MCF 10A (cell line): Measurements from ENCODE around the gene ASAP2. TPM values are rescaled to one million over a fixed set of nuclear protein-coding genes. Genes with fewer than 3 reads are reported as not detected.

Source experiments
- BruUV-seq: library from RNA; stranded (reverse); fragments of 400-500 nt; replicated peaks from 2 replicates; lab custom pipeline; 2021; lab: Mats Ljungman, UMichigan
- CTCF ChIA-PET: fragments of 300-600 bp; sonication (Branson Sonifier 250); formaldehyde crosslinking; extraction: SDS; loops from one replicate; lab custom pipeline; 2021; ENCODE audit warnings: antibody characterized with exemption, inconsistent platforms; lab: Yijun Ruan, JAX
- POLR2A ChIA-PET: fragments of 300-600, 350-650 bp; sonication (Branson Sonifier 250); formaldehyde crosslinking; extraction: SDS; loops from one replicate; lab custom pipeline; 2020; ENCODE audit warnings: antibody characterized with exemption, inconsistent platforms; lab: Yijun Ruan, JAX
- DNase-seq: peaks from one replicate; pipeline ENCODE4 v3.0.0-alpha.2; 2018; ENCODE audit not compliant: unreplicated experiment
- H3K27ac Mint-ChIP-seq: one replicate; pipeline ENCODE4 v1.8.0; 2022; ENCODE audit warnings: mild to moderate bottlenecking, low read depth, mixed read lengths; ENCODE audit not compliant: unreplicated experiment
- H3K27me3 Mint-ChIP-seq: one replicate; pipeline ENCODE4 v1.8.0; 2022; ENCODE audit warnings: mixed read lengths; ENCODE audit not compliant: insufficient read depth, unreplicated experiment
- H3K36me3 Mint-ChIP-seq: one replicate; pipeline ENCODE4 v1.8.0; 2022; ENCODE audit warnings: mild to moderate bottlenecking, moderate library complexity, mixed read lengths; ENCODE audit not compliant: insufficient read depth, unreplicated experiment
- H3K4me1 Mint-ChIP-seq: one replicate; pipeline ENCODE4 v1.8.0; 2022; ENCODE audit warnings: mixed read lengths; ENCODE audit not compliant: insufficient read depth, unreplicated experiment
- H3K4me3 Mint-ChIP-seq: one replicate; pipeline ENCODE4 v1.8.0; 2022; ENCODE audit warnings: mild to moderate bottlenecking, moderate library complexity, mixed read lengths; ENCODE audit not compliant: unreplicated experiment
- H3K9me3 Mint-ChIP-seq: one replicate; pipeline ENCODE4 v1.8.0; 2022; ENCODE audit warnings: mixed read lengths; ENCODE audit not compliant: unreplicated experiment
- CTCF ChIP-seq: fragments of 200-600 bp; IDR thresholded peaks from one replicate; pipeline ENCODE4 v1.8.0; 2022; ENCODE audit warnings: antibody characterized with exemption, mild to moderate bottlenecking; ENCODE audit not compliant: unreplicated experiment
- intact Hi-C: fragments of 100-400 bp; cut with micrococcal nuclease; formaldehyde crosslinking; loops from 2 replicates; pipeline ENCODE4 v1.14.1; 2022
- total RNA-seq: library from RNA; stranded (reverse); gene quantifications from 2 replicates; pipeline ENCODE4 v1.2.3, GENCODE V29; 2022

The ASAP2 gene
- total RNA-seq, 1 experiment from 2014 or later = 80.8 TPM

- ChIA-PET CTCF (no interaction called here), POLR2A (no interaction called here)
- no peak for DNase-seq
- BruUV-seq = no TSS peak
- H3K27me3 Mint-ChIP-seq = no peaks in the 10 kb centered on the region
- no peaks in the 10 kb centered on the region for H3K4me1 Mint-ChIP-seq
- no peak overlapping the region for H3K27ac Mint-ChIP-seq
- H3K9me3 Mint-ChIP-seq = no peaks in the 10 kb centered on the region
- peaks cover 82% of the 10 kb centered on the region for H3K36me3 Mint-ChIP-seq
- intact Hi-C loops = no loop called here
- no peak for TF ChIP-seq CTCF
- H3K4me3 Mint-ChIP-seq = no peak overlapping the region
These were observed 234.9 kb downstream of the ASAP2 start for GRCh38 chr2:9441556-9441955.

GRCh38 chr2:9443526-9443925, 236.9 kb downstream of the ASAP2 start:
- BruUV-seq = no TSS peak

GRCh38 chr2:9445089-9445488, 238.5 kb downstream of the ASAP2 start:
- no peak for DNase-seq
- Mint-ChIP-seq H3K36me3 (peaks cover 65% of the 10 kb centered on the region), H3K4me3 (no peak overlapping the region), H3K9me3 (no peaks in the 10 kb centered on the region), H3K4me1 (no peaks in the 10 kb centered on the region), H3K27me3 (no peaks in the 10 kb centered on the region), H3K27ac (no peak overlapping the region)
- CTCF ChIA-PET = no interaction called here
- intact Hi-C loops = no loop called here
- POLR2A ChIA-PET = interaction anchor here (0.7 kb wide), 1 partner anchor 15 kb away, joined by 3 read pairs; no protein-coding TSS in a partner anchor
- no peak for TF ChIP-seq CTCF
- no TSS peak for BruUV-seq

More at GRCh38 chr2:9443526-9443925, 236.9 kb downstream of the ASAP2 start:
- no peaks in the 10 kb centered on the region for H3K27me3 Mint-ChIP-seq
- H3K27ac Mint-ChIP-seq = no peak overlapping the region
- no peaks in the 10 kb centered on the region for H3K4me1 Mint-ChIP-seq
- CTCF ChIA-PET = no interaction called here
- no peak overlapping the region for H3K4me3 Mint-ChIP-seq
- DNase-seq = no peak
- no peak for TF ChIP-seq CTCF
- peaks cover 66% of the 10 kb centered on the region for H3K36me3 Mint-ChIP-seq
- POLR2A ChIA-PET = interaction anchor here (1.1 kb wide), 1 partner anchor 9 kb away, joined by 5 read pairs; no protein-coding TSS in a partner anchor
- no peaks in the 10 kb centered on the region for H3K9me3 Mint-ChIP-seq
- intact Hi-C loops = no loop called here

- POLR2A ChIA-PET = no interaction called here
- BruUV-seq = no TSS peak
- H3K9me3 Mint-ChIP-seq = no peaks in the 10 kb centered on the region
- CTCF ChIA-PET = no interaction called here
- no peak for TF ChIP-seq CTCF
- H3K27me3 Mint-ChIP-seq = no peaks in the 10 kb centered on the region
- intact Hi-C loops = no loop called here
- H3K4me1 Mint-ChIP-seq = no peaks in the 10 kb centered on the region
- peaks cover 65% of the 10 kb centered on the region for H3K36me3 Mint-ChIP-seq
- no peak overlapping the region for H3K27ac Mint-ChIP-seq
- DNase-seq = no peak
- H3K4me3 Mint-ChIP-seq = no peak overlapping the region
These were observed 244.6 kb downstream of the ASAP2 start for GRCh38 chr2:9451231-9451630.

Other genes starting within 250 kb of the ASAP2 start
- 30.1 and 34.7 TPM in 2 replicates for gene MBOAT2, start 203.1 kb upstream of the ASAP2 start, total RNA-seq
- gene ITGB1BP1, start 216.7 kb downstream of the ASAP2 start, total RNA-seq = 124 and 125 TPM in 2 replicates
- 51.0 and 51.6 TPM in 2 replicates for gene CPSF3, start 216.8 kb downstream of the ASAP2 start, total RNA-seq